Measurements from ENCODE around the gene KDM5B. TPM values are rescaled to one million over a fixed set of nuclear protein-coding genes. Genes with fewer than 3 reads are reported as not detected.

KDM5B gene
- total and polyA plus RNA-seq, 2 experiments from 2014 or later: 175 to 202 TPM

- no peaks in the 10 kb centered on the region for H3K36me3 ChIP-seq (ENCODE audit: insufficient read depth)
- H3K27me3 ChIP-seq (ENCODE audit: insufficient read depth): no peaks in the 10 kb centered on the region
- H3K27ac Mint-ChIP-seq: no peak overlapping the region
- H3K4me1 ChIP-seq (ENCODE audit: insufficient read depth): peaks cover 18% of the 10 kb centered on the region
- H3K4me1 Mint-ChIP-seq: peaks cover 22% of the 10 kb centered on the region
- no peak for DNase-seq (ENCODE audit: low spot score)
- no peak for TF ChIP-seq STAT1 (IDR thresholded peaks at IDR 0.05; ENCODE audit: unreplicated experiment)
- TF ChIP-seq ZNF462 (CRISPR knock-in tag; IDR thresholded peaks at IDR 0.05): no peak
- TF ChIP-seq CTCF (conservative IDR thresholded peaks at IDR 0.05; ENCODE audit: low read depth in 2 of 2): no peak
- no peak for TF ChIP-seq POLR2AphosphoS5 (IDR thresholded peaks at IDR 0.05; ENCODE audit: low read depth)
- no peak for TF ChIP-seq ZNF331 (CRISPR knock-in tag; IDR thresholded peaks at IDR 0.05; ENCODE audit: low read depth)
- TF ChIP-seq ZNF114 (CRISPR knock-in tag; IDR thresholded peaks at IDR 0.05): no peak
- TF ChIP-seq ETS1 (IDR thresholded peaks at IDR 0.05): no peak
- no peak for TF ChIP-seq EZH2phosphoT487 (IDR thresholded peaks at IDR 0.05; ENCODE audit: unreplicated experiment)
- TF ChIP-seq CREB1 (CRISPR knock-in tag; IDR thresholded peaks at IDR 0.05; ENCODE audit: low read depth): no peak
- TF ChIP-seq JUNB (IDR thresholded peaks at IDR 0.05; ENCODE audit: unreplicated experiment): no peak
- no peak for TF ChIP-seq NANOG (IDR thresholded peaks at IDR 0.05; ENCODE audit: borderline replicate concordance)
- no peak for TF ChIP-seq REST (IDR thresholded peaks at IDR 0.05; ENCODE audit: unreplicated experiment)
- TF ChIP-seq EZH2 (IDR thresholded peaks at IDR 0.05; ENCODE audit: low read depth, unreplicated experiment): no peak
- H3K4me3 Mint-ChIP-seq: no peak overlapping the region
- peaks cover 9% of the 10 kb centered on the region for H3K36me3 Mint-ChIP-seq (ENCODE audit: low read depth)
- H3F3A ChIP-seq (replicated peaks; ENCODE audit: low read depth): peaks cover 7% of the 10 kb centered on the region; the same call in 1 of the 2 replicates
- H3K9me2 ChIP-seq (ENCODE audit: insufficient read depth): no peaks in the 10 kb centered on the region
- H3K4me2 ChIP-seq: no peak overlapping the region
- H3K27ac ChIP-seq (ENCODE audit: low read depth): peak overlapping the region; percentile 48; the same call in 1 of the 2 replicates
- H3K9me3 Mint-ChIP-seq: no peaks in the 10 kb centered on the region
- peaks cover 100% of the 10 kb centered on the region for H3K79me2 ChIP-seq (replicated peaks; ENCODE audit: insufficient read depth)
- H3K4me3 ChIP-seq: no peak overlapping the region
- peaks cover 7% of the 10 kb centered on the region for H3K27me3 Mint-ChIP-seq (ENCODE audit: insufficient read depth, low read depth, poor library complexity)
- peaks cover 89% of the 10 kb centered on the region for H4K20me1 ChIP-seq (replicated peaks; ENCODE audit: insufficient read depth)
- H2AFZ ChIP-seq: no peak overlapping the region
- ATAC-seq: no peak
Observed at GRCh38 chr1:202788800-202789199, 19.4 kb downstream of the KDM5B start.
